Neural progenitor cell (in vitro differentiated cells): Measurements from ENCODE around the gene SUMO3.

Experiments
- CTCF ChIP-seq: fragments of 200-600 bp; sonication (generic); IDR thresholded peaks from 2 replicates; pipeline ENCODE4 v1.5.1; 2017; ENCODE audit warnings: antibody characterized with exemption, mild to moderate bottlenecking
- EZH2 ChIP-seq: fragments of 200-600 bp; sonication (generic); IDR thresholded peaks from 2 replicates; pipeline ENCODE4 v1.6.1; 2017; ENCODE audit warnings: antibody characterized with exemption, mild to moderate bottlenecking, moderate library complexity
- EZH2phosphoT487 ChIP-seq: fragments of 200-600 bp; sonication (generic); IDR thresholded peaks from 2 replicates; pipeline ENCODE4 v1.6.1; 2017; ENCODE audit warnings: antibody characterized with exemption

GRCh38 chr21:44854664-44855446 is 37.0 kb upstream of the SUMO3 start:
- TF ChIP-seq CTCF (no peak), EZH2 (no peak), EZH2phosphoT487 (no peak)
